HepG2 (cell line): ENCODE measurements around the gene NEURL1. TPM values are rescaled to one million over a fixed set of nuclear protein-coding genes. Genes with fewer than 3 reads are reported as not detected.
"Not testable (repeated sequence)": the region's sequence is repeated elsewhere in the genome, so short reads cannot be mapped to it uniquely, and the experiment has no call there.

Experiments
- ATAC-seq: fragments of 200-7000 bp; cut with Tn5 transposase; 3 replicates; pipeline ENCODE4 v1.9.1; 2020; ENCODE audit warnings: mild to moderate bottlenecking, moderate library complexity
- BruUV-seq: library from RNA; stranded (reverse); fragments of 400-500 nt; replicated peaks from 2 replicates; lab custom pipeline; 2021; lab: Mats Ljungman, UMichigan
- CTCF ChIA-PET: fragments of 300-600 bp; formaldehyde crosslinking; extraction: SDS; loops from one replicate; lab custom pipeline; 2021; ENCODE audit warnings: low total read pairs, inconsistent platforms, low intra/inter-chr PET ratio; lab: Yijun Ruan, JAX
- POLR2A ChIA-PET: fragments of 350-600 bp; sonication (Branson Sonifier 250); formaldehyde crosslinking; loops from one replicate; lab custom pipeline; 2020; ENCODE audit warnings: antibody characterized with exemption, inconsistent platforms; lab: Yijun Ruan, JAX
- DNase-seq: peaks from one replicate; pipeline ENCODE4 v3.0.0-alpha.2; 2015; ENCODE audit warnings: low spot score
- FAIRE-seq: peaks from 3 replicates; lab custom pipeline; 2011; peaks lifted over from hg19 to GRCh38; lab: Jason Lieb, UNC
- H2AFZ ChIP-seq: one replicate; pipeline ENCODE4 v1.6.1; 2011; ENCODE audit warnings: low read length, inconsistent platforms
- H3K27ac ChIP-seq: fragments of 300-600 bp; 3 replicates; pipeline ENCODE4 v1.8.0; 2011; ENCODE audit warnings: mixed run types, mild to moderate bottlenecking, mixed read lengths, low read length, inconsistent platforms; ENCODE audit not compliant: insufficient read depth; ENCODE audit errors: extremely low read length
- H3K27me3 ChIP-seq, 2 experiments: fragments of 200-600 bp in 1 of 2; 2 replicates in 1 of 2; 3 replicates in 1 of 2; pipeline versions ENCODE4 v1.6.0 to v1.8.0; 2011; ENCODE audit warnings: low read length in 2 of 2, mild to moderate bottlenecking in 2 of 2, moderate library complexity in 2 of 2, inconsistent platforms in 1 of 2; ENCODE audit not compliant: insufficient read depth in 2 of 2, control insufficient read depth in 1 of 2
- H3K36me3 ChIP-seq, 2 experiments: fragments of 200-600 bp in 1 of 2; replicated peaks in 1 of 2; 2 replicates in 1 of 2; 3 replicates in 1 of 2; pipeline versions ENCODE4 v1.5.1 to v1.8.0; 2011; ENCODE audit warnings: low read length in 2 of 2, inconsistent platforms in 1 of 2; ENCODE audit not compliant: insufficient read depth in 2 of 2, control insufficient read depth in 1 of 2
- H3K4me1 ChIP-seq: 2 replicates; pipeline ENCODE4 v1.5.1; 2012; ENCODE audit warnings: low read length, inconsistent platforms; ENCODE audit not compliant: insufficient read depth
- H3K4me2 ChIP-seq: 2 replicates; pipeline ENCODE4 v1.6.0; 2011; ENCODE audit warnings: low read depth, low read length, inconsistent platforms
- H3K4me3 ChIP-seq, 3 experiments: fragments of 200-600 bp in 1 of 3; sonication (generic), shearing (Covaris generic) in 1 of 3; replicated peaks in 1 of 3; 2 replicates each; pipeline ENCODE4 v1.5.1; 2011 to 2016; ENCODE audit warnings: low read length in 3 of 3, inconsistent platforms in 2 of 3, low read depth in 2 of 3, mild to moderate bottlenecking in 2 of 3, control low read depth in 1 of 3, mixed read lengths in 1 of 3; ENCODE audit not compliant: insufficient read depth in 1 of 3
- H3K79me2 ChIP-seq: one replicate; pipeline ENCODE4 v1.6.1; 2011; ENCODE audit warnings: low read length, inconsistent platforms; ENCODE audit not compliant: insufficient read depth
- H3K9ac ChIP-seq: 2 replicates; pipeline ENCODE4 v1.6.0; 2011; ENCODE audit warnings: mild to moderate bottlenecking, low read depth, low read length, inconsistent platforms; ENCODE audit not compliant: insufficient read depth
- H3K9me3 ChIP-seq: 2 replicates; pipeline ENCODE4 v1.5.1; 2012; ENCODE audit warnings: mild to moderate bottlenecking, low read length
- H4K20me1 ChIP-seq: 2 replicates; pipeline ENCODE4 v1.6.0; 2011; ENCODE audit warnings: inconsistent platforms, mild to moderate bottlenecking, low read length, moderate library complexity; ENCODE audit not compliant: insufficient read depth
- CREB1 ChIP-seq, 2 experiments: fragments of 450-650 bp in 1 of 2; IDR thresholded peaks; 2 replicates each; pipeline ENCODE4 v1.6.1; 2016 to 2017; ENCODE audit warnings: control low read depth in 1 of 2, mild to moderate bottlenecking in 1 of 2, missing compliant biosample characterization in 1 of 2, missing genetic modification characterization in 1 of 2
- ZNF770 ChIP-seq: sonication (generic); formaldehyde crosslinking; IDR thresholded peaks from 2 replicates; pipeline ENCODE4 v1.5.0; 2020; ENCODE audit warnings: mild to moderate bottlenecking, missing genetic modification reagents
- WGBS: methylation state at CpG from one replicate; pipeline ENCODE4 v1.1.6; 2017; ENCODE audit warnings: low lambda C conversion rate; 5-methylcytosine and 5-hydroxymethylcytosine counted together
- in situ Hi-C: cut with HindIII; loops from 2 replicates; pipeline ENCODE4 v1.10.0; 2017; ENCODE audit warnings: low pct_unique_long_range_greater_than_20kb; ENCODE audit not compliant: extremely low pct_ligation_motif_present
- intact Hi-C: fragments of 100-400 bp; cut with micrococcal nuclease; formaldehyde crosslinking; loops from one replicate; pipeline ENCODE4 v1.10.0; 2022; ENCODE audit not compliant: unreplicated experiment
- polyA plus RNA-seq, 8 experiments: library from polyadenylated mRNA; depleted of rRNA in 3 of 8; stranded (reverse) in 7 of 8; unstranded in 1 of 8; fragments of >200 nt; fragmentation: Illumina TruSeq in 4 of 8; extraction: Trizol in 4 of 8; gene quantifications; 2 replicates each; pipeline versions ENCODE4 v1.2.1 to v1.2.3, GENCODE V29; 2011 to 2016; ENCODE audit warnings: low read depth in 4 of 8, missing spikeins in 1 of 8, mixed read lengths in 1 of 8; ENCODE audit not compliant: insufficient read depth in 1 of 8
- total RNA-seq, 5 experiments: library from RNA; depleted of rRNA; stranded (reverse); fragments of >200 nt; fragmentation: Illumina TruSeq; extraction: Trizol; gene quantifications; 2 replicates each; pipeline ENCODE4 v1.2.3, GENCODE V29; 2016; ENCODE audit warnings: low read depth in 1 of 5

The NEURL1 gene
- total and polyA plus RNA-seq, 2 of the 13 experiments (the other 11 are each of a cell fraction or from before 2014, with no cell fraction given): not detected

GRCh38 chr10:103606097-103606438 is 112.6 kb downstream of the NEURL1 start:
- 100% methylated on average over 1 of the region's 1 CpG for WGBS
- intact Hi-C loops, ATAC-seq: not testable (repeated sequence)

GRCh38 chr10:103607051-103607450 is 113.5 kb downstream of the NEURL1 start:
- H3K27ac ChIP-seq: not testable (repeated sequence)
- no CpG with 5 or more reads among the region's 32 CpGs for WGBS

More at GRCh38 chr10:103606097-103606438, 112.6 kb downstream of the NEURL1 start:
- H4K20me1 ChIP-seq; BruUV-seq; H3K4me2 ChIP-seq; in situ Hi-C loops; H3K79me2 ChIP-seq; H3K27me3 ChIP-seq; DNase-seq; H2AFZ ChIP-seq; H3K4me3 ChIP-seq; H3K4me1 ChIP-seq; H3K9me3 ChIP-seq; H3K27ac ChIP-seq; H3K9ac ChIP-seq; FAIRE-seq; TF ChIP-seq CREB1 (CRISPR knock-in tag; IDR thresholded peaks at IDR 0.05): not testable (repeated sequence)
- CTCF ChIA-PET: interaction anchor here (1.5 kb wide), 2 partner anchors 60 to 80 kb away, joined by 5 to 10 read pairs; no protein-coding TSS in a partner anchor
- TF ChIP-seq CREB1 (IDR thresholded peaks at IDR 0.05) (peak; percentile 80), ZNF770 (CRISPR knock-in tag) (peak; percentile 62; the same call in 1 of the 2 replicates)
- POLR2A ChIA-PET: interaction anchor here (1.0 kb wide), 1 partner anchor 56 kb away, joined by 3 read pairs; no protein-coding TSS in a partner anchor
- peaks cover 29 to 47% of the 10 kb centered on the region in 2 experiments for H3K36me3 ChIP-seq

GRCh38 chr10:103608056-103608455 is 114.6 kb downstream of the NEURL1 start:
- H3K27me3 ChIP-seq, H3K27ac ChIP-seq, H3K9ac ChIP-seq, H3K9me3 ChIP-seq, in situ Hi-C loops, POLR2A ChIA-PET, H2AFZ ChIP-seq, H3K4me1 ChIP-seq, H3K4me2 ChIP-seq, ATAC-seq, H3K4me3 ChIP-seq, DNase-seq, H4K20me1 ChIP-seq, intact Hi-C loops, FAIRE-seq, BruUV-seq, CTCF ChIA-PET, H3K79me2 ChIP-seq: not testable (repeated sequence)
- 98% methylated on average over 10 of the region's 11 CpGs for WGBS
- H3K36me3 ChIP-seq: peaks cover 28 to 61% of the 10 kb centered on the region in 2 experiments

More at GRCh38 chr10:103607051-103607450, 113.5 kb downstream of the NEURL1 start:
- peaks cover 30 to 57% of the 10 kb centered on the region in 2 experiments for H3K36me3 ChIP-seq
- H3K79me2 ChIP-seq, POLR2A ChIA-PET, H3K4me1 ChIP-seq, H4K20me1 ChIP-seq, H3K27me3 ChIP-seq, DNase-seq, H3K4me3 ChIP-seq, BruUV-seq, FAIRE-seq, ATAC-seq, H3K9ac ChIP-seq, H3K4me2 ChIP-seq, intact Hi-C loops, CTCF ChIA-PET, H3K9me3 ChIP-seq, in situ Hi-C loops, H2AFZ ChIP-seq: not testable (repeated sequence)
